NCI-H2196 treated with DMSO at 0.1 percent for 48 hours (cell line): Measurements from ENCODE around the gene PIAS1.
"Not testable (repeated sequence)": the region's sequence is repeated elsewhere in the genome, so short reads cannot be mapped to it uniquely, and the experiment has no call there.

Source experiments
- DNase-seq: peaks from one replicate; lab custom pipeline; 2025; ENCODE audit not compliant: unreplicated experiment; lab: John Stamatoyannopoulos, UW

The PIAS1 gene

GRCh38 chr15:68034081-68034480, 20.0 kb upstream of the PIAS1 start:
- DNase-seq, result no peak

GRCh38 chr15:68034719-68035293, 19.3 kb upstream of the PIAS1 start:
- DNase-seq, result no peak

GRCh38 chr15:68038246-68038645, 15.9 kb upstream of the PIAS1 start:
- no peak for DNase-seq

- no peak for DNase-seq
Measured at GRCh38 chr15:68040144-68040543, 14.0 kb upstream of the PIAS1 start.

- no peak for DNase-seq
Measured at GRCh38 chr15:68042156-68042854, 11.8 kb upstream of the PIAS1 start.

GRCh38 chr15:68042855-68043222, 11.3 kb upstream of the PIAS1 start:
- DNase-seq, result no peak

- no peak for DNase-seq
Measured at GRCh38 chr15:68045289-68046265, 8.5 kb upstream of the PIAS1 start.

- DNase-seq, result no peak
Measured at GRCh38 chr15:68047826-68048225, 6.3 kb upstream of the PIAS1 start.

- no peak for DNase-seq
Measured at GRCh38 chr15:68051109-68051508, 3.0 kb upstream of the PIAS1 start.

GRCh38 chr15:68051907-68052306, 2.2 kb upstream of the PIAS1 start:
- DNase-seq, result no peak

GRCh38 chr15:68052431-68052830, 1.7 kb upstream of the PIAS1 start:
- no peak for DNase-seq

- DNase-seq, result no peak
Measured at GRCh38 chr15:68053001-68053400, 1.1 kb upstream of the PIAS1 start.

- DNase-seq, result no peak
Measured at GRCh38 chr15:68054628-68055223, 611 bp downstream of the PIAS1 start.

GRCh38 chr15:68055224-68055705, 1.1 kb downstream of the PIAS1 start:
- no peak for DNase-seq

GRCh38 chr15:68056097-68056865, 2.2 kb downstream of the PIAS1 start:
- DNase-seq, result no peak

GRCh38 chr15:68057034-68057433, 2.9 kb downstream of the PIAS1 start:
- DNase-seq, result no peak

GRCh38 chr15:68057758-68058157, 3.6 kb downstream of the PIAS1 start:
- no peak for DNase-seq

- DNase-seq, result not testable (repeated sequence)
Measured at GRCh38 chr15:68058970-68059369, 4.9 kb downstream of the PIAS1 start.

- DNase-seq, result no peak
Measured at GRCh38 chr15:68059630-68060029, 5.5 kb downstream of the PIAS1 start.

GRCh38 chr15:68061171-68061570, 7.1 kb downstream of the PIAS1 start:
- DNase-seq, result no peak

GRCh38 chr15:68061602-68062001, 7.5 kb downstream of the PIAS1 start:
- no peak for DNase-seq
